ENCODE measurements around the gene SNX8.
"Not testable (repeated sequence)": the region's sequence is repeated elsewhere in the genome, so short reads cannot be mapped to it uniquely, and the experiment has no call there.

Gene SNX8

DNA sequence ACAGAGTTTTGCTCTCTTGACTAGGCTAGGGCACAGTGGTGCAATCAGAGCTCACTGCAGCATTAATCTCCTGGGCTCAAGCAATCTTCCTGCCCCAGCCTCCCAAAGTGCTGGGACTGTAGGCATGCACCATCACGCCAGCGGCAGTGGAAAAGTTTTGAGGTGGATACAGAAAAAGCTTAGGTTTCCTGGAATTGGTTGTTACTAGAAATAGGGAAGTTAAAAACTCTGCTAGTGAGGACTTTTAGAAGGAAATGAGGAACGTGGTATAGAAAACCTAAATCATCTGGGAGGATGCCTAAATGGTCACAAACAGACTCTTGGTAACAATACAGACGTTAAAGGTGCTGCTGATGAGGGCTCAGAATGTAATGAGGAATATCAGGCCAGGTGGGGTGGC is 10.9 kb upstream of the SNX8 start:
- no peak for DNase-seq (ENCODE audit: low spot score)

DNA sequence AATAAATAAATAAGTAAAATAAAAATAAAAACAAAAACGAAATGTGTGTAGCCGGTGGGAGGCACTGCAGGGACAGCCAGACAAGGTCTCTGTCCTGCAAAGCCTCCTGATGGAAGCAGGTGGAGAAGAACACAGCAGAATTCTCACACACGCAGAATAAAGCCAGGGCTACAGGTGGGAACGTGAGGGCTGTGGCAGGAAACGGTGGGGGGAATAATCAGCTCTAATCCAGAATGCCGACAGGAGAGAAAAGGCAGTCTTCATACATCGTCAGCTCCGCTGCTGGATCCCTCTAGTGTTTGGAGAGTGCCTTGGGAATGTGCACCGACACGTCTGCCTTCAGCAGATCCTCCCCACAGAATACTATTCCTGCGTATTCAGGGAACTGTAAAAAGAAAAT is 6.8 kb upstream of the SNX8 start:
- no peak for DNase-seq (ENCODE audit: low spot score)

DNA sequence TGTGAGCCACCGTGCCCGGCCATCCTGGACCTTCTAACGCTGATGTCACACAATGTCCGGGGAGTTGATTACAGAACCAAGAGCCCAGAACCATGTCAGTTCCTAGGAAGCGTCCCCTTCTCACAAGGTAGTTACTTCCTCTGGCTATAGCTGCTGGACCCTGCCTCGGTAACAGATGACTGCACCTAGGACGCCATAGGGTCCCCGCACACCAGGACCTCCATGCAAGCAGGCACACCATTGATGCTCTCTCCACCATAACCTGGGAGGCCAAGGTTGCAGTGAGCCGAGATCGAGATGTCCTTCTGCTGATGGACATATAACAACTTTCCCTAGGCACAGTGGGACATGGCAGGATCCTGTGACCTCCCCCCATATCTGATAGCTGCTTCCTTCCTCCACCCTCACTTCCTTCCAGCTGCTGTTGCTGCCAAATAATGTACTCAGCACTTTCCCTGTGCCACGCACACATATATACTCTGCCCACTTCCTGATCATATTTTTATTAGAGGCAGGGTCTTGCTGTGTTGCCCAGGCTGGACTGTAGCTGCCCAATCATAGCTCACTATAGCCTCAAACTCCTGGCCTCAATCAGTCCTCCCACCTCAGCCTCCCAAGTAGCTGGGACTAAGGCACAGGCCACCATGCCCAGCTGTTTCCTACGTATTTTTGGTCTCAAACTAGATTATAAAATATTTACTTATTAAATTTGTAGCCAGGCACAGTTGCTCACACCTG is 3.5 kb upstream of the SNX8 start:
- DNase-seq (ENCODE audit: low spot score), result no peak

DNA sequence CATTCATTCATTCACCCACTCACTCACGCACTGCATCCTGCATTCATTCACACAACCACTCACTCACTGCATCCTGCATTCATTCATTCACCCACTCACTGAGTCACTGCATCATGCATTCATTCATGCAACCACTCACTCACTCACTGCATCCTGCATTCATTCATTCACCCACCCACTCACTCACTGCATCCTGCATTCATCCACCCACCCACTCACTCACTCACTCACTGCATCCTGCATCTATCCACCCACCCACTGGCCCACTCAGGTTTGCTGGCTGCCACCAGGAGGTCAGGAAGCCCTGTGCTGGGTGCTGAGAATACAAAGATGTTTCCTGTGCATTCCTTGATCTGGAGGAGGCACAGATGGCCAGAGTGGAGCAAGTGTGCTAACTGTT is 2.3 kb upstream of the SNX8 start:
- DNase-seq (ENCODE audit: low spot score), result no peak

DNA sequence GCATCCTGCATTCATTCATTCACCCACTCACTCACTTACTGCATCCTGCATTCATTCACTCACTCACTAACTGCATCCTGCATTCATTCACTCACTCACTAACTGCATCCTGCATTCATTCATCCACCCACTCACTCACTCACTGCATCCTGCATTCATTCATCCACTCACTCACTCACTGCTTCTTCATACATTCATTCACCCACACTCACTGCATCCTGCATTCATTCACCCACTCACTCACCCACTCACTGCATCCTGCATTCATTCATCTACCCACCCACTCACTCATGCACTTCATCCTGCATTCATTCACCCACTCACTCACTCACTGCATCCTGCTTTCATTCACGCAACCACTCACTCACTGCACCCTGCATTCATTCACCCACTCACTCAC is 1.5 kb upstream of the SNX8 start:
- DNase-seq (ENCODE audit: low spot score), result no peak

DNA sequence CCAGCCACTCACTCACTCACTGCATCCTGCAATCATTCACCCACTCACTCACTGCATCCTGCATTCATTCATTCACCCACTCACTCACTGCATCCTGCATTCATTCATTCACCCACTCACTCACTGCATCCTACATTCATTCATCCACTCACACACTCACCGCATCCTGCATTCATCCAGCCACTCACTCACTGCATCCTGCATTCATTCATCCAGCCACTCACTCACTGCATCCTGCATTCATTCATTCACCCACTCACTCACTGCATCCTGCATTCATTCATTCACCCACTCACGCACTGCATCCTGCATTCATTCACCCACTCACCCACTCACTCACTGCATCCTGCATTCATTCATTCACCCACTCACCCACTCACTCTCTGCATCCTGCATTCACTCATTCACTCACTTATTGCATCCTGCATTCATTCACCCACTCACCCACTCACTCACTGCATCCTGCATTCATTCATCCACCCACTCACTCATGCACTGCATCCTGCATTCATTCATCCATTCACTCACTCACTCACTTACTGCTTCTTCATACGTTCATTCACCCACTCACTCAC is 802 bp upstream of the SNX8 start:
- DNase-seq (ENCODE audit: low spot score), result not testable (repeated sequence)

DNA sequence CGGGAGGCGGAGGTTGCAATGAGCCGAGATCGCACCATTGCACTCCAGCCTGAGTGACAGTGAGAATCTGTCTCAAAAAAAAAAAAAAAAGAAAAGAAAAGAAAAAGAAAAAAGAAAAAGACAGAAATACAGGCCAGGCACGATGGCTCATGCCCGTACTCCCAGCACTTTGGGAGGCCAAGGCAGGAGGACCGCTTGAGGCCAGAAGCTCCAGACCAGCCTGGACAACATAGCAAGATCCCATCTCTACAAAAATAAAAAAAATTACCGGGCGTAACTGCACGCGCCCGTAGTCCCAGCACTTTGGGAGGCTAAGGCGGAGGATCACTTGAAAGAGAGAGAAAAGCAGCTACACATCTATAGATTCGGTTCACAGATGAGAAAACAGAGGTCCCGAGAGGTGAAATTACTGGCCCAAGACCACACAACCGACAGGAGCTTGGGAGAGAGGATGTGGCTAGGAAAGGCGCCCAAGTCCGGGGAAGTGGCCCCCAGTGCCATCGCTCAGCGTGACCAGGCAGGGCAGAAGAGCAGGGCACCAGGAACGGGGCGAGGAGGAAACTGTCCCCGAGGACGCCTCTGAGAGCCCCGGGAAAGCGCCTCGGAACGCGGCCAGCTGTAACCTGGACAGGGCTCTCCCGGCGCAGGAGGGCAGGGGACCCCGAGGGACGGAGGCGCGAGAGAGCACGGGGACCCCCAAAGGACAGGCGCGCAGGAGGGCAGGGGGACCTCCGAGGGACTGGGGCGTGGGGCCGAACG is 612 bp downstream of the SNX8 start:
- DNase-seq (ENCODE audit: low spot score), result no peak

DNA sequence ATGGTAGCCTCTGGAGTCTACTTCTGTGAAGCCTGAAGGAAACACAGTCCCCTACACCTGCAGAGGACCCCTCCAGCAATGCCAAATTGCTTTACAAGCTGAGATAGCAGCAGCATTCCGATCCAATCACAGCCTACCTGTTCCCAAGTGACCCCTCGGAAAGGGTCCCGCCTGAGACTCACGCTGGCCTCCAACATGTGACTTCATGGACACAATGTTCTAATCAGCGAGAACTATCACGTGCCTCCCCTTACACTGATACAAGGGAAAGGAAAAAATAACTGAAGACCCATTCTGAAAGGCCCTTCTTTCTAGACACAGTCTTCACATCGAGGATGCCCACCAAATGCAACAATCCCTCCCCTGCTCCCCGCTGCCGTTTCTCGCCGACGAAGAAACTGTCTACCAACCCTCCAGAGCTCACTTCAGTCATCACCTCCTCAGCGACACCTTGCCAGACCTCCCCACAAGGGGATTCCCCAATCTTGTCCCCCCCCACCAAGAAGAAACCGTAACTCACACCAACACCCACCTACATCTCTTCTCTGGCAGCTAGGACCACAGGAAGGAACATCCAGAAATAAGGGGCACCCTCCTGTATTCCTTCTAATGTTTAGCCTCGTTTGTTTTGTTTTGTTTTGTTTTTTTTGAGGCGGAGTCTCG is 1.8 kb downstream of the SNX8 start:
- DNase-seq (ENCODE audit: low spot score), result no peak

DNA sequence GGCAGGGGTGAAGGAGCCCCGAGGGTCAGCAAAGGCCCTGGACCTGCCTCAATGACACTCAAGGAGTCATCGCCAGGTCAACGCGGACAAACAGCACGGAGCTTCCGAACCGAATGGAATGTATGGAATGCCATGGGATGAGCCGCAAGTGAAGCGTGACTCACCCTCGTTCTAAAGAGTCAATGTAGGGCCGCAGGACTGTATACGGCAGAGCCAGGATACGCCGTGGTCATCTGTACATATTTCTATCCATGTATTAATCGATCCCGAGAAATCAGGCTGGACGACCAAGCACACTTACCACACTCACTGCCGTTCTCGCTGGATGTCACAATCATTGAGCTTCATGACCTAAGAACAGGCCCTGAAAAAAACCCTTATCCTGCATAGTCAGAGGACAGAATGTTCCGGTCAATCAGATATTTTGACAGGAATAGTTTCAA is 4.3 kb downstream of the SNX8 start:
- DNase-seq (ENCODE audit: low spot score), result no peak

DNA sequence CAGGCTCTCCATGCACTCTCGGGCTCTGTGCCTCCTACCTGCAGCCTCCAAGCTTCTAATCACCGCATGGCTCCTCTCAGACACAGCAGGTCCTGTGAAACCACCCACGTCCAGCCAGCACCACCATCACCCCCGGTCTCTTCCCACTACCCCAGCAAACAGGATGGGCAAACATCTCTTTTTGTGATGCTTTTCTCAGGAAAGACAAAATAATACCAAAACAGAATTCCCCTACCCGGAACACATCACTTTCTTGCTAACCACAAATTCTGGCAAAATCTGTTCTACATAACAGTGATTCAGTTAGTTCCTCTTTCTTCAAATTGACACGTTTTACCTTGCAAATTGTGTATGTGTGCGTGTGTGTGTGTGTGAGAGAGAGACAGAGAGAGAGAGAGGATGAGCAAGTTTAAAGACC is 6.5 kb downstream of the SNX8 start:
- DNase-seq (ENCODE audit: low spot score), result no peak

DNA sequence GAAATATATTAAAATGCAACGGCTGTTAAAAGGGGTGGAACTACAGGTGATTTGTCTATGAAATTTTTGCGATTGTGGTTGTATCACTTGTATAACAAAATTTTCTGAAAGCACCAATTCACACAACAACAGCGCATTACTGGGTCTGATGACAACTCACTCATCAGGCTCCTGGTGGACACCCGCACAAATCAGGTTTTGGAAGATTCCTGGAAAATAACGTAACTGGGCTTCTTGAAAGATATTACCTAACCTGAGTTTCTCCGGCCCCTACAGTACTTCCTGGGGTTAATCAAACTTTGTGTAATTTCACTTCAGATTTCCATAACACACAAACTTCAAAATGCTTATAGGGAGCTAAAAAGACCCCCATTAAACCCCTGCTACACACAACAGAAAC is 7.6 kb downstream of the SNX8 start:
- no peak for DNase-seq (ENCODE audit: low spot score)

DNA sequence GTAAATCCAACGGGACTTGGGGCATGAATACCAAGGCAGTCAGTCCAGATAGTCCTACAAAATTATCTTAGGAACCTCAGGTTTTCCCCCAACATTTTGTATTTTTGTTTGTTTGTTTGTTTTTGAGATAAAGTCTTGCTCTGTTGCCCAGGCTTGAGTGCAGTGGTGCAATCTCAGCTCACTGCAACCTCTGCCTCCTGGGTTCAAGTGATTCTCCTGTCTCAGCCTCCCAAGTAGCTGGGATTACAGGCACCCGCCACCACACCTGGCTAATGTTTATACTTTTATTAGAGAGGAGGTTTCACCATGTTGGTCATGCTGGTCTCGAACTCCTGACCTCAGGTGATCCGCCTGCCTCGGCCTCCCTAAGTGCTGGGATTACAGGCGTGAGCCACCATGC is 9.0 kb downstream of the SNX8 start:
- not testable (repeated sequence) for DNase-seq (ENCODE audit: low spot score)

DNA sequence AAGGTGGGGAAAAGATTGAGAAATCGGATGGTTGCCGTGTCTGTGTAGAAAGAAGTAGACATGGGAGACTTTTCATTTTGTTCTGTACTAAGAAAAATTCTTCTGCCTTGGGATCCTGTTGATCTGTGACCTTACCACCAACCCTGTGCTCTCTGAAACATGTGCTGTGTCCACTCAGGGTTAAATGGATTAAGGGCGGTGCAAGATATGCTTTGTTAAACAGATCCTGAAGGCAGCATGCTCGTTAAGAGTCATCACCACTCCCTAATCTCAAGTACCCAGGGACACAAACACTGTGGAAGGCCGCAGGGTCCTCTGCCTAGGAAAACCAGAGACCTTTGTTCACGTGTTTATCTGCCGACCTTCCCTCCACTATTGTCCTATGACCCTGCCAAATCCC is 10.7 kb downstream of the SNX8 start:
- DNase-seq (ENCODE audit: low spot score), result not testable (repeated sequence)

DNA sequence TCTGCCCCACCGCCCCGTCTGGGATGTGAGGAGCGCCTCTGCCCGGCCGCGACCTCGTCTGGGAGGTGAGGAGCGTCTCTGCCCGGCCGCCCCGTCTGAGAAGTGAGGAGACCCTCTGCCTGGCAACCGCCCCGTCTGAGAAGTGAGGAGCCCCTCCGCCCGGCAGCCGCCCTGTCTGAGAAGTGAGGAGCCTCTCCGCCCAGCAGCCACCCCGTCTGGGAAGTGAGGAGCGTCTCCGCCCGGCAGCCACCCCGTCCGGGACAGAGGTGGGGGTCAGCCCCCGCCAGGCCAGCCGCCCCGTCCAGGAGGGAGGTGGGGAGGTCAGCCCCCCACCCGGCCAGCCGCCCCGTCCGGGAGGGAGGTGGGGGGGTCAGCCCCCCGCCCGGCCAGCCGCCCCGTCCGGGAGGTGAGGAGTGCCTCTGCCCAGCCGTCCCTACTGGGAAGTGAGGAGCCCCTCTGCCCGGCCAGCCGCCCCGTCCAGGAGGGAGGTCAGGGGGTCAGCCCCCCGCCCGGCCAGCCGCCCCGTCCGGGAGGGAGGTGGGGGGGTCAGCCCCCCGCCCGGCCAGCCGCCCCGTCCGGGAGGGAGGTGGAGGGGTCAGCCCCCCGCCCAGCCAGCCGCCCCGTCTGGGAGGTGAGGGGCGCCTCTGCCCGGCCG is 11.4 kb downstream of the SNX8 start:
- not testable (repeated sequence) for DNase-seq (ENCODE audit: low spot score)

DNA sequence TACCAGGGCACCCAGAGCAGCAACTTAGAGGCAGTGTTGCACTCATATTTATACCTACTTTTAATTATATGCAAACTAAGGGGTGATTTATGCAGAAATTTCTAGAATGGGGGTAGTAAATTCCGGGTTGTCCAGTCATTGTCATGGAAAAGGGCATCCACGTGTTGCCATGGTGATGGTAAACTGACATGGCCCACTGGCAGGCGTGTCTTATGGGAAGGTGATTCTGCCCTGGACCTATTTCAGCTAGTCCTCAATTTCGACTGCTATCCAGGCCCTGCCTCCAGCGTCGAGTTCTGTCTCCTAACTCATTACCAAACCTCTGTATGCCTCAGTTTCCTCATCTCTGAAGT is 12.8 kb downstream of the SNX8 start:
- no peak for DNase-seq (ENCODE audit: low spot score)

DNA sequence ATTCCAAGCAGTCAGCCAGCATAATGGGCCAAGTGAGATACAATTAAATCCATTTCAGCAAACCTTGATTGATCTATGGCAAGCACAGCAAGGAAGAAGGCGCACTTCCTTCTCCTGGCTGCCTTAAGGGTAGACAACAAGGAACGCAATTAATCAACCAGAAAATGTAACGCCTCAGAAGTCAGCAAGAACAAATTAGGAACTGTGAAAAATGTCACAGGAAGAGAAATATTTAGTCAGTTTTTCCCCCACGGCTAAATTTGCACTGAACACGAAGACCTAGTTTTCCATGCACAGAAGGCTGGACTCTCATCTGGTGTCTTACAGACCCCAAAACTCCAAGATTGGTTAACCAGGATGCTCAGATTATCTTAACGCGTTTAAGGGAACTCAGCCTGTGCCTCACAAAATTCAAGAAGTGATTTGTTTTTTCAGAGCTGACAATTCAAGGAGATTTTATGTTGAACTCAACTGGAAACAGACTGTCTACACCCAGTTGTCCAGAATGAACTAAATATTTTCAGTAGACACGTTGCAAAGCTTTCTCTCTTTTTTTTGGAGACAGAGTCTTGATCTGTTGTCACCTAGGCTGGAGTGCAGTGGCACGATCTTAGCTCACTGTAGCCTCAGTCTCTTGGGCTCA is 14.2 kb downstream of the SNX8 start:
- DNase-seq (ENCODE audit: low spot score), result peak; percentile 41

DNA sequence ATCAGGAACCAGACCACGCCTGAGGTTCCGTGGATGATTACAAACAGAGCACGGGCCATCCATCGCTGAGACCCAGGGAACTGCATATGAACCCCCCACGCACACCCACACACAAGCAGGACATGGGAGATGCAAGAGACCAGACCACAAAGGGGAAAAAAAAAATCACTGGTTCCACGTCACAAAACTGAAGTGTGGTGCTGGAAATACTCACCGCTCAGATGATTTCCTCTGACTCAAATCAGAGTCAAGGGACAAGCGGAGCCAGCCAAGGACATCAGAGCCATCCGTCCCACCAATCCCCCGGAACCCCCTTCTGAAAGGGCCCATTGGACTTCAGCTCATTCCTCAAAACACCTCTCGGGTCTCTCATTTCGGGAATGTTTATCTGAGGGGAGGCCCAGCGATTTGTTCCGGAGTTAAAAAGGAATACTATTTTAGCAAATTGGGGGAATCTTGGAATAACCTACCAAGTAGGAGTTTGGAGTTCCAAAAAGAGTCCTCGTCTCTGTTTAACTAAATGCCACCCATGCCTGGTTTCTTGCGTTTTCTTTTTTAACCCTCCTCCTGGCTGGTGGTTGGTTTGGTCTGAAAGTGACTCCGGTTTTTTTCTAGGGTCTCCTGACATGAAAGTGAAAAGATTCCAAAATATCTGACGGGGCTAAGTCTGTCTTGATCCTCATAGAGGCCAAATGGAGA is 15.0 kb downstream of the SNX8 start:
- DNase-seq (ENCODE audit: low spot score), result peak; percentile 94

DNA sequence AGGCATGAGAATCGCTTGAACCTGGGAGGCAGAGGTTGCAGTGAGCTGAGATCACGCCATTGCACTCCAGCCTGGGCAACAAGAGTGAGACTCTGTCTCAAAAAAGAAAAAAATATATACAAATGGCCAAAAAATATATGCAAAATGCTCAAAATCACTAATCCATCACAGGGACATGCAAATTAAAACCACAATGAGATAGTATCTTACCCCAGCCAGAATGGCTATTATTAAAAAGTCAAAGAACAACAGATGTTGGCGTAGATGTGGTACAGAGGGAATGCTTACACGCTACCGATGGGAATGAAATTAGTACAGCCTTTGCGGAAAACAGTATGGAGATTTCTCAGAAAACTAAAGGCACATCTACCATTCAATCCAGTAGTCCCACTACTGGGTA is 17.4 kb downstream of the SNX8 start:
- DNase-seq (ENCODE audit: low spot score), result no peak

DNA sequence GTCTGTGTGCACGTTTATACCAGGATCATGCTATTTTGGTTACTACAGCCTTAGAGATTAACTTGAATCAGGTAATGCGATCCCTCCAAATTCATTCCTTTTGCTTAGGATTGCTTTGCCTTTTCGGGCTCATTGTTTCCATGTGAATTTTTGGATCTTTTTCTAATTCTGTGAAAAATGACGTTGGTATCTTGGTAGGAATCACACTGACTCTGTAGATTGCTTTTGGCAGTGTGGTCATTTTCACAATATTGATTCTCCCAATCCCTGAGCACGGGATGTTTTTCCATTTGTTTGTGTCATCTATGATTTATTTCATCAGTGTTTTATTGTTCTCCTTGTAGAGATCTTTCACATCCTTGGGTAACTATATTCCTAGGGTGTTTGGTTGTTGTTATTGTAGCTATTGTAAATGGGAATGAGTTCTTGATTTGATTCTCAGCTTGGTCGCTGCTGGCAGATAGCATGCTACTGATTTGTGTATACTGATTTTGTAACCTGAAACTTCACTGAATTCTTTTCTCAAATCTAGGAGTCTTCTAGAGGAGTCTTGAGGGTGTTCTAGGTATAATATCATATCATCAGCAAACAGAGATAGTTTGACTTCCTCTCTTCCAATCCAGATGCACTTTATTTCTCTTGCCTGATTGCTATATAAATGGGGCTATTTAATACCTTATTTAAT is 18.2 kb downstream of the SNX8 start:
- DNase-seq (ENCODE audit: low spot score), result no peak

DNA sequence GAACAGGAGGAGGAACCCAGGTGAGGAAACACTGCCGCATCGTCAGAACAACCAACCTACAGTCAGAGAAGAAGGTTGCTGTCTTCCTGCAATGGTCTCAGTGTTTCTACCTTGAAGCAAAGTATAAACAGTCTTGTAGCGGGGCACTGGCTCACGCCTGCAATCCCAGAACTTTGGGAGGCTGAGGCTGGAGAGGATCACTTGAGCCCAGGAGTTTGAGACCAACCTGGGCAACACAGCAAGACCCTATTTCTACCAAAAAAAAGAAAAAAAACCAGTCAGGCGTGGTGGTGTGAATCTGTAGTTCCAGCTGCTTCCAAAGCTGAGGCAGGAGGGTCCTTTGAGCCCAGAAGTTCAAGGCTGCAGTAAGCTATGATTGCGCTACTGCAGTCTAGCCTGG is 23.4 kb downstream of the SNX8 start:
- DNase-seq (ENCODE audit: low spot score), result no peak

DNA sequence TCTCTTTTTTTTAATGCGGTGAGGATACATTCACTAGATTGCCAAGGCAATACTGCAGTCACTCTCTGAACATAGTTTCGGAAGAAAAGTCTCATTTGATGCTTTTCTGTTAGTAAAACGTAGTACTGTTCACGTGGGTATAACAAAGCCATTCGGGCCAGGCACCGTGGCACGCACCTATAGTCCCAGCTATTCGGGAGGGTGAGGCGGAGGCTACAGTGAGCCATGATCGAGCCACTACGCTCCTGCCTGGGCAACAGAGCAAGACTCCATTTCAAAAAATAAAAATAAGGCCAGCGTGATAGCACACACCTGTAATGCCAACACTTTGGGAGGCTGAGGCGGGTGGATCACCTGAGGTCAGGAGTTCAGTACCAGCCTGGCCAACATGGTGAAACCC is 24.6 kb downstream of the SNX8 start:
- no peak for DNase-seq (ENCODE audit: low spot score)
